ENCODE measurements around the gene DCTN3. TPM values are rescaled to one million over a fixed set of nuclear protein-coding genes. Genes with fewer than 3 reads are reported as not detected.
A peak's percentile ranks its signal among the peaks of the same experiment; 100 is the strongest.

Gene DCTN3
- polyA plus RNA-seq, 3 donors from 2014 or later = 201 to 315 (median 268) TPM

- no peaks in the 10 kb centered on the region for H3K36me3 Mint-ChIP-seq
- H3K4me1 Mint-ChIP-seq = peaks cover 0 to 5% of the 10 kb centered on the region in 2 donors
- H3K4me3 Mint-ChIP-seq = peak overlapping the region in 2 of 5 donors; percentile 46 to 61
- H3K27me3 Mint-ChIP-seq (ENCODE audit: low read depth in 3 of 3) = peaks cover 20 to 27% (median 21%) of the 10 kb centered on the region in 3 donors
- peaks cover 0 to 2% (median 0%) of the 10 kb centered on the region in 6 donors for H3K9me3 Mint-ChIP-seq
- DNase-seq = no peak
- H3K27ac Mint-ChIP-seq = no peak overlapping the region
These were observed 43.5 kb downstream of the DCTN3 start for GRCh38 chr9:34576597-34577399.

- Mint-ChIP-seq H3K4me3 (no peak overlapping the region), H3K27ac (no peak overlapping the region), H3K36me3 (no peaks in the 10 kb centered on the region), H3K9me3 (peaks cover 0 to 2% (median 0%) of the 10 kb centered on the region in 6 donors), H3K27me3 (ENCODE audit: low read depth in 3 of 3) (peaks cover 17 to 25% (median 18%) of the 10 kb centered on the region in 3 donors), H3K4me1 (peaks cover 0 to 5% of the 10 kb centered on the region in 2 donors)
- DNase-seq = no peak
These were observed 44.3 kb downstream of the DCTN3 start for GRCh38 chr9:34575862-34576596.

GRCh38 chr9:34575241-34575640 is 45.1 kb downstream of the DCTN3 start:
- Mint-ChIP-seq H3K36me3 (no peaks in the 10 kb centered on the region), H3K27ac (no peak overlapping the region), H3K27me3 (ENCODE audit: low read depth in 3 of 3) (peaks cover 17 to 26% (median 20%) of the 10 kb centered on the region in 3 donors), H3K4me3 (no peak overlapping the region), H3K4me1 (peaks cover 0 to 5% of the 10 kb centered on the region in 2 donors), H3K9me3 (peaks cover 0 to 2% (median 0%) of the 10 kb centered on the region in 6 donors)
- DNase-seq = no peak

- Mint-ChIP-seq H3K9me3 (peaks cover 0 to 2% (median 0%) of the 10 kb centered on the region in 6 donors), H3K27ac (no peak overlapping the region), H3K4me1 (peaks cover 0 to 5% of the 10 kb centered on the region in 2 donors), H3K36me3 (no peaks in the 10 kb centered on the region), H3K4me3 (no peak overlapping the region), H3K27me3 (ENCODE audit: low read depth in 3 of 3) (peaks cover 17 to 20% (median 19%) of the 10 kb centered on the region in 3 donors)
- no peak for DNase-seq
These were observed 45.7 kb downstream of the DCTN3 start for GRCh38 chr9:34574571-34574970.

GRCh38 chr9:34573599-34574325 is 46.5 kb downstream of the DCTN3 start:
- Mint-ChIP-seq H3K27me3 (ENCODE audit: low read depth in 3 of 3) (peaks cover 13 to 20% (median 19%) of the 10 kb centered on the region in 3 donors), H3K4me3 (no peak overlapping the region), H3K9me3 (peaks cover 0 to 2% (median 0%) of the 10 kb centered on the region in 6 donors), H3K27ac (no peak overlapping the region), H3K36me3 (no peaks in the 10 kb centered on the region), H3K4me1 (peaks cover 0 to 5% of the 10 kb centered on the region in 2 donors)
- DNase-seq = no peak

GRCh38 chr9:34572628-34573027 is 47.7 kb downstream of the DCTN3 start:
- peaks cover 0 to 5% of the 10 kb centered on the region in 2 donors for H3K4me1 Mint-ChIP-seq
- no peak overlapping the region for H3K4me3 Mint-ChIP-seq
- peaks cover 9 to 26% (median 21%) of the 10 kb centered on the region in 3 donors for H3K27me3 Mint-ChIP-seq (ENCODE audit: low read depth in 3 of 3)
- no peaks in the 10 kb centered on the region for H3K36me3 Mint-ChIP-seq
- no peak for DNase-seq
- H3K27ac Mint-ChIP-seq = no peak overlapping the region
- peaks cover 0 to 2% (median 0%) of the 10 kb centered on the region in 6 donors for H3K9me3 Mint-ChIP-seq

- no peak overlapping the region for H3K4me3 Mint-ChIP-seq
These were observed 48.2 kb downstream of the DCTN3 start for GRCh38 chr9:34572092-34572491.

GRCh38 chr9:34571481-34571810 is 48.8 kb downstream of the DCTN3 start:
- no peak overlapping the region for H3K4me3 Mint-ChIP-seq
- no peaks in the 10 kb centered on the region for H3K36me3 Mint-ChIP-seq
- no peaks in the 10 kb centered on the region for H3K4me1 Mint-ChIP-seq
- peaks cover 6 to 22% (median 18%) of the 10 kb centered on the region in 3 donors for H3K27me3 Mint-ChIP-seq (ENCODE audit: low read depth in 3 of 3)
- no peaks in the 10 kb centered on the region for H3K9me3 Mint-ChIP-seq
- DNase-seq = no peak
- H3K27ac Mint-ChIP-seq = no peak overlapping the region

More at GRCh38 chr9:34572092-34572491, 48.2 kb downstream of the DCTN3 start:
- DNase-seq = no peak
- peaks cover 5 to 23% (median 18%) of the 10 kb centered on the region in 3 donors for H3K27me3 Mint-ChIP-seq (ENCODE audit: low read depth in 3 of 3)
- H3K4me1 Mint-ChIP-seq = peaks cover 0 to 3% of the 10 kb centered on the region in 2 donors
- H3K27ac Mint-ChIP-seq = no peak overlapping the region
- H3K9me3 Mint-ChIP-seq = peaks cover 0 to under 1% (median 0%) of the 10 kb centered on the region in 6 donors
- H3K36me3 Mint-ChIP-seq = no peaks in the 10 kb centered on the region

GRCh38 chr9:34570809-34571480 is 49.4 kb downstream of the DCTN3 start:
- H3K27me3 Mint-ChIP-seq (ENCODE audit: low read depth in 3 of 3) = peaks cover 7 to 17% (median 13%) of the 10 kb centered on the region in 3 donors
- H3K4me1 Mint-ChIP-seq = no peaks in the 10 kb centered on the region
- H3K36me3 Mint-ChIP-seq = no peaks in the 10 kb centered on the region
- no peaks in the 10 kb centered on the region for H3K9me3 Mint-ChIP-seq
- H3K27ac Mint-ChIP-seq = no peak overlapping the region
- DNase-seq = no peak
- H3K4me3 Mint-ChIP-seq = no peak overlapping the region

GRCh38 chr9:34570376-34570775 is 49.9 kb downstream of the DCTN3 start:
- Mint-ChIP-seq H3K4me1 (no peaks in the 10 kb centered on the region), H3K27me3 (ENCODE audit: low read depth in 3 of 3) (peaks cover 7 to 14% (median 10%) of the 10 kb centered on the region in 3 donors), H3K27ac (no peak overlapping the region)

GRCh38 chr9:34568774-34569173 is 51.5 kb downstream of the DCTN3 start:
- no peak overlapping the region for H3K4me3 Mint-ChIP-seq
- no peak for DNase-seq
- H3K36me3 Mint-ChIP-seq = no peaks in the 10 kb centered on the region
- no peaks in the 10 kb centered on the region for H3K9me3 Mint-ChIP-seq
- H3K4me1 Mint-ChIP-seq = no peaks in the 10 kb centered on the region
- no peak overlapping the region for H3K27ac Mint-ChIP-seq
- H3K27me3 Mint-ChIP-seq (ENCODE audit: low read depth in 3 of 3) = peaks cover 8 to 20% (median 9%) of the 10 kb centered on the region in 3 donors

More at GRCh38 chr9:34570376-34570775, 49.9 kb downstream of the DCTN3 start:
- Mint-ChIP-seq H3K4me3 (no peak overlapping the region), H3K36me3 (no peaks in the 10 kb centered on the region), H3K9me3 (no peaks in the 10 kb centered on the region)
- no peak for DNase-seq

- H3K4me3 Mint-ChIP-seq = no peak overlapping the region
- H3K27ac Mint-ChIP-seq = no peak overlapping the region
- H3K36me3 Mint-ChIP-seq = no peaks in the 10 kb centered on the region
- peaks cover 7 to 24% (median 11%) of the 10 kb centered on the region in 3 donors for H3K27me3 Mint-ChIP-seq (ENCODE audit: low read depth in 3 of 3)
- no peaks in the 10 kb centered on the region for H3K9me3 Mint-ChIP-seq
- no peaks in the 10 kb centered on the region for H3K4me1 Mint-ChIP-seq
- DNase-seq = no peak
These were observed 52.2 kb downstream of the DCTN3 start for GRCh38 chr9:34568133-34568532.

GRCh38 chr9:34566972-34567371 is 53.3 kb downstream of the DCTN3 start:
- Mint-ChIP-seq H3K27me3 (ENCODE audit: low read depth in 3 of 3) (peaks cover 7 to 26% (median 11%) of the 10 kb centered on the region in 3 donors), H3K4me1 (no peaks in the 10 kb centered on the region), H3K36me3 (no peaks in the 10 kb centered on the region), H3K9me3 (no peaks in the 10 kb centered on the region), H3K4me3 (no peak overlapping the region), H3K27ac (no peak overlapping the region)
- no peak for DNase-seq

Data from immature natural killer cell (primary cell).